GM12878 (cell line): ENCODE measurements around the gene HSD17B14. TPM values are rescaled to one million over a fixed set of nuclear protein-coding genes. Genes with fewer than 3 reads are reported as not detected.

Source experiments
- ATAC-seq: fragments of 200-7000 bp; cut with Tn5 transposase; 3 replicates; pipeline ENCODE4 v1.9.1; 2020; ENCODE audit warnings: mild to moderate bottlenecking, moderate library complexity
- BruUV-seq: library from RNA; stranded (reverse); fragments of 400-500 nt; replicated peaks from 2 replicates; lab custom pipeline; 2021; lab: Mats Ljungman, UMichigan
- CTCF ChIA-PET: fragments of 300-600 bp; sonication (Branson Sonifier 250); formaldehyde crosslinking; extraction: SDS; loops from one replicate; lab custom pipeline; 2021; ENCODE audit warnings: inconsistent platforms; lab: Yijun Ruan, JAX
- POLR2A ChIA-PET: fragments of 350-600 bp; formaldehyde crosslinking; extraction: SDS; loops from one replicate; lab custom pipeline; 2021; ENCODE audit warnings: inconsistent platforms; lab: Charles Lee
- RAD21 ChIA-PET: fragments of 300-600 bp; sonication (Branson Sonifier 250); formaldehyde crosslinking; loops from one replicate; lab custom pipeline; 2023; ENCODE audit warnings: antibody characterized with exemption; ENCODE audit not compliant: unreplicated experiment; lab: Charles Lee
- SMC1A ChIA-PET: fragments of 300-600 bp; sonication (Branson Sonifier 250); formaldehyde crosslinking; loops from one replicate; lab custom pipeline; 2023; ENCODE audit not compliant: unreplicated experiment, uncharacterized antibody; lab: Charles Lee
- DNase-seq: peaks from one replicate; pipeline ENCODE4 v3.0.0-alpha.2; 2011; ENCODE audit warnings: low read depth, low spot score
- FAIRE-seq: peaks from 3 replicates; lab custom pipeline; 2011; peaks lifted over from hg19 to GRCh38; lab: Jason Lieb, UNC
- H2AFZ ChIP-seq: 2 replicates; pipeline ENCODE4 v1.6.0; 2011; ENCODE audit warnings: low read depth, low read length, control low read depth; ENCODE audit not compliant: control insufficient read depth
- H3K27ac ChIP-seq: 2 replicates; pipeline ENCODE4 v1.5.1; 2011; ENCODE audit warnings: control low read depth; ENCODE audit not compliant: control insufficient read depth, insufficient read depth
- H3K27me3 ChIP-seq, 2 experiments: replicated peaks in 1 of 2; 2 replicates each; pipeline versions ENCODE4 v1.6.0 to v1.6.1; 2011; ENCODE audit warnings: low read length in 1 of 2; ENCODE audit not compliant: control insufficient read depth in 2 of 2, insufficient read depth in 2 of 2
- H3K36me3 ChIP-seq, 2 experiments: 2 replicates each; pipeline ENCODE4 v1.5.1; 2011; ENCODE audit warnings: low read length in 1 of 2; ENCODE audit not compliant: control insufficient read depth in 2 of 2, insufficient read depth in 2 of 2
- H3K4me1 ChIP-seq: 2 replicates; pipeline ENCODE4 v1.6.1; 2011; ENCODE audit warnings: mild to moderate bottlenecking, low read length, moderate library complexity, mixed read lengths; ENCODE audit not compliant: control insufficient read depth, insufficient read depth
- H3K4me2 ChIP-seq: 2 replicates; pipeline ENCODE4 v1.6.0; 2011; ENCODE audit warnings: control low read depth; ENCODE audit not compliant: control insufficient read depth, insufficient read depth
- H3K4me3 ChIP-seq: fragments of 200-600 bp; sonication (generic); 2 replicates; pipeline ENCODE4 v1.5.1; 2016
- H3K79me2 ChIP-seq: 2 replicates; pipeline ENCODE4 v1.6.0; 2011; ENCODE audit warnings: low read length; ENCODE audit not compliant: control insufficient read depth, insufficient read depth
- H3K9ac ChIP-seq: 2 replicates; pipeline ENCODE4 v1.8.0; 2011; ENCODE audit warnings: low read length, control low read depth, mixed read lengths; ENCODE audit not compliant: control insufficient read depth, insufficient read depth
- H3K9me3 ChIP-seq: replicated peaks from 3 replicates; pipeline ENCODE4 v1.5.1; 2011; ENCODE audit warnings: mild to moderate bottlenecking, low read length; ENCODE audit not compliant: control insufficient read depth, insufficient read depth
- H4K20me1 ChIP-seq: 2 replicates; pipeline ENCODE4 v1.6.0; 2011; ENCODE audit not compliant: control insufficient read depth, insufficient read depth
- ATF2 ChIP-seq: IDR thresholded peaks from 2 replicates; pipeline ENCODE4 v1.6.1; 2012; ENCODE audit warnings: low read length, inconsistent platforms
- HCFC1 ChIP-seq: fragments of 150-350 bp; IDR thresholded peaks from 2 replicates; pipeline ENCODE4 v1.6.1; 2014; ENCODE audit warnings: low read length
- HDGF ChIP-seq: fragments of 450-650 bp; IDR thresholded peaks from 2 replicates; pipeline ENCODE4 v1.6.1; 2016; ENCODE audit warnings: antibody characterized with exemption
- YY1 ChIP-seq: IDR thresholded peaks from 2 replicates; pipeline ENCODE4 v1.6.1; 2011; ENCODE audit warnings: low read depth, mild to moderate bottlenecking, low read length
- WGBS: methylation state at CpG from one replicate; pipeline ENCODE4 v1.1.6; 2016; ENCODE audit warnings: low lambda C conversion rate; ENCODE audit not compliant: insufficient replicate concordance, insufficient coverage; ENCODE audit errors: missing lambda C conversion rate; 5-methylcytosine and 5-hydroxymethylcytosine counted together
- in situ Hi-C: fragments of 300-500 bp; cut with MboI; formaldehyde crosslinking; loops from 9 replicates; pipeline ENCODE4 v1.14.3; 2018; ENCODE audit warnings: mixed read lengths
- intact Hi-C: fragments of 100-400 bp; cut with micrococcal nuclease; formaldehyde crosslinking; loops from one replicate; pipeline ENCODE4 v1.14.2; 2022; ENCODE audit not compliant: unreplicated experiment
- polyA plus RNA-seq, 11 experiments: library from polyadenylated mRNA; depleted of rRNA in 4 of 11; unstranded in 6 of 11; stranded (reverse) in 5 of 11; fragments of >200 nt; fragmentation: Nextera tagmentation in 4 of 11; fragmentation: Illumina TruSeq in 1 of 11; extraction: Ambion mirVana in 4 of 11; extraction: Trizol in 1 of 11; gene quantifications; 1 replicate in 1 of 11; 2 replicates in 10 of 11; pipeline versions ENCODE4 v1.2.1 to v1.2.3, GENCODE V29; 2011 to 2016; ENCODE audit warnings: inconsistent platforms in 2 of 11, missing spikeins in 2 of 11, low read depth in 1 of 11
- total RNA-seq, 4 experiments: library from RNA; depleted of rRNA in 3 of 4; stranded (reverse); fragments of >200 nt in 3 of 4; fragmentation: Illumina TruSeq in 1 of 4; extraction: Trizol in 1 of 4; gene quantifications; 2 replicates each; pipeline versions ENCODE4 v1.2.1 to v1.2.3, GENCODE V29; 2013 to 2021

Gene HSD17B14
- total and polyA plus RNA-seq, 10 of the 15 experiments (the other 5 are each of a cell fraction or from before 2014, with no cell fraction given) = 0.21 to 4.1 (median 0.61) TPM

- Histone ChIP-seq H3K4me1 (no peaks in the 10 kb centered on the region), H3K27ac (0 out of 2 replicates have a peak overlapping the region, but pooled peaks have one; percentile 0), H4K20me1 (no peaks in the 10 kb centered on the region), H2AFZ (peak overlapping the region; percentile 91), H3K27me3 (no peaks in the 10 kb centered on the region), H3K4me3 (peak overlapping the region; percentile 65), H3K79me2 (no peaks in the 10 kb centered on the region), H3K4me2 (peak overlapping the region; percentile 82), H3K36me3 (no peaks in the 10 kb centered on the region), H3K9ac (no peak overlapping the region), H3K9me3 (no peaks in the 10 kb centered on the region)
- ChIA-PET POLR2A (interaction anchor here (0.6 to 1.1 kb wide), 3 partner anchors 13 to 95 kb away, joined by 3 to 5 read pairs (median 4); partner anchors contain the start of gene BAX), CTCF (interaction anchor here (1.0 to 3.1 kb wide), 3 partner anchors 16 to 61 kb away, joined by 3 to 10 read pairs (median 6); no protein-coding TSS in a partner anchor), RAD21 (interaction anchor here (1.3 kb wide), 1 partner anchor 64 kb away, joined by 4 read pairs; no protein-coding TSS in a partner anchor), SMC1A (interaction anchor here (1.0 kb wide), 1 partner anchor 16 kb away, joined by 3 read pairs; no protein-coding TSS in a partner anchor)
- no peak for DNase-seq
- in situ Hi-C loops = no loop called here
- FAIRE-seq = peak; percentile 97
- ATAC-seq = peak; percentile 94
- BruUV-seq = no TSS peak
- intact Hi-C loops = no loop called here
- TF ChIP-seq YY1 (0 out of 2 replicates have a peak, but pooled peaks have one; percentile 23), HCFC1 (0 out of 2 replicates have a peak, but pooled peaks have one; percentile 5), ATF2 (no peak), HDGF (peak; percentile 37; the same call in 1 of the 2 replicates)
- WGBS = 49% methylated on average over 29 of the region's 34 CpGs
Observed at GRCh38 chr19:48858984-48859710, 22.9 kb upstream of the HSD17B14 start.
